Activated T-helper 1 cell treated with anti-CD3 and anti-CD28 coated beads, Interleukin-12 subunit alpha, Interleukin-12 subunit beta, Interleukin-2, Interleukin-4 antibody, amounts not matched to agents 30 ng/mL and 10 ng/mL and 1 ng/mL, durations not matched to agents 14 hours and 24 hours and 36 hours (primary cell): Measurements from ENCODE around the gene LRCH1. TPM values are rescaled to one million over a fixed set of nuclear protein-coding genes. Genes with fewer than 3 reads are reported as not detected.

ENCODE experiments used
- DNase-seq: peaks from one replicate; pipeline ENCODE4 v3.0.0; 2021; ENCODE audit warnings: low spot score
- H3K27ac Mint-ChIP-seq: one replicate; pipeline ENCODE4 v1.8.0; 2021; ENCODE audit warnings: mild to moderate bottlenecking, mixed read lengths
- H3K27me3 Mint-ChIP-seq: one replicate; pipeline ENCODE4 v1.8.0; 2022; ENCODE audit warnings: mild to moderate bottlenecking, moderate library complexity, mixed read lengths; ENCODE audit not compliant: insufficient read depth
- H3K36me3 Mint-ChIP-seq: one replicate; pipeline ENCODE4 v1.8.0; 2021; ENCODE audit warnings: low read depth, mixed read lengths
- H3K4me1 Mint-ChIP-seq: one replicate; pipeline ENCODE4 v1.8.0; 2021; ENCODE audit warnings: low read depth, mixed read lengths
- H3K4me3 Mint-ChIP-seq: one replicate; pipeline ENCODE4 v1.8.0; 2021; ENCODE audit warnings: mild to moderate bottlenecking, moderate library complexity, mixed read lengths
- H3K9me3 Mint-ChIP-seq: one replicate; pipeline ENCODE4 v1.8.0; 2021; ENCODE audit warnings: mixed read lengths
- intact Hi-C: fragments of 100-400 bp; cut with micrococcal nuclease; formaldehyde crosslinking; loops from one replicate; pipeline ENCODE4 v1.15.1; 2024
- total RNA-seq: library from RNA; stranded (reverse); gene quantifications from 2 replicates; pipeline ENCODE4 v1.2.3, GENCODE V29; 2022

Gene LRCH1
- total RNA-seq, 1 donor from 2014 or later: 20.3 TPM

DNA sequence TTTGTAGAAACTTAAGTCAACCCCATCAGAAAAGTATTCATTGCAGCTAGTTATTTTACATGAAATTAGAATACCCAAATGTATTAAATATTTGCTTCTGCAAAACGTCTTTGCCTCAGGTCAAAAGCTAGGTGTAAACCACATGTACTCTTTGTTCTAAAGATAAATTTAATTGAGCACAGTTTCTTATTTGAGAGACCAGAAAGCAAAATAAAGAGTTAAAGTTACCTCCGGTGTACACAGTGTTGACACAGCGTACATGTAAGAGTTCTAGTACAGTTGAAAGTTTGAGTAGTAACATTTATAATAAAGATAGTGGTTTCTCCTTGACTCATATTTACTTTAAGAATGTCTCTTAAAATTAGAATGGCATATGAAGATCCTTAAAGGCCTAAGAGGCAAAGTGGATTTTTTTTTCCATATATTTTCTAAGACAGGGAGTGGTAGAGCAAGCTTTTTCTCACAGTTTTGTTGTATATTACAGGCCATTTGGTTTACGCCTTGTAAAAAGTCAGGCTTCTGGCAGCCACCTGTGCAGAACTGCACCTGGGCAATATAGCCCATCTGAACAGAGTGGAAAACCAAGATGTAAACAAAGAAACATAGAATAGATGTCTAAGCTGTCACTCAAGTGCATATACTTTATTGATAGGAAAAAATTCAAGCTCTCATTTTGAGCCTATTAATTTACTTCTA, 2.9 kb downstream of the LRCH1 start:
- no peak for DNase-seq
- Mint-ChIP-seq H3K4me1 (peaks cover 53% of the 10 kb centered on the region), H3K27me3 (peaks cover 5% of the 10 kb centered on the region), H3K36me3 (peaks cover 3% of the 10 kb centered on the region), H3K27ac (peak overlapping the region; percentile 44), H3K9me3 (no peaks in the 10 kb centered on the region), H3K4me3 (peak overlapping the region; percentile 95)
- intact Hi-C loops: loop anchor here (2.0 to 10.0 kb wide), 2 partner anchors 101 to 501 kb away; partner anchors contain the start of gene ZC3H13

DNA sequence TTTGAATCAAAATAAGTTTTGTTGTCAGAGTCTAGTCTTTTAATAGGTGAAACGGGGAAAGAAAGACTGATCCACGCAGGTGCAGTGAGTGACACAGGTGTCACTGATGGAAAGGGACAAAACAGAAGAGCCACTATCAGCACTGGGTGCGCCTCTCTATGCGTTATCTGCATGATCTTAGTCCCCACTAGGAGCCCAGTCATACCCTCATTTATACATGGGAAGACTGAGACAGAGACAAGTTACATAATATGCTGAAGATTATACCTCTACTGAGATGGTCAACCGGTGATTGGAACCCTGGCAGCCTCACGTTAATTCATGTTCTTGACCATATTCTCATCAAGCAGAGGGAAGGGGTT, 3.4 kb downstream of the LRCH1 start:
- Mint-ChIP-seq H3K27me3 (peaks cover 2% of the 10 kb centered on the region), H3K27ac (no peak overlapping the region), H3K4me3 (no peak overlapping the region), H3K36me3 (peaks cover 3% of the 10 kb centered on the region), H3K9me3 (no peaks in the 10 kb centered on the region), H3K4me1 (peaks cover 50% of the 10 kb centered on the region)
- intact Hi-C loops: loop anchor here (10.0 kb wide), 1 partner anchor 502 kb away; the partner anchor contains the start of gene ZC3H13
- DNase-seq: no peak

DNA sequence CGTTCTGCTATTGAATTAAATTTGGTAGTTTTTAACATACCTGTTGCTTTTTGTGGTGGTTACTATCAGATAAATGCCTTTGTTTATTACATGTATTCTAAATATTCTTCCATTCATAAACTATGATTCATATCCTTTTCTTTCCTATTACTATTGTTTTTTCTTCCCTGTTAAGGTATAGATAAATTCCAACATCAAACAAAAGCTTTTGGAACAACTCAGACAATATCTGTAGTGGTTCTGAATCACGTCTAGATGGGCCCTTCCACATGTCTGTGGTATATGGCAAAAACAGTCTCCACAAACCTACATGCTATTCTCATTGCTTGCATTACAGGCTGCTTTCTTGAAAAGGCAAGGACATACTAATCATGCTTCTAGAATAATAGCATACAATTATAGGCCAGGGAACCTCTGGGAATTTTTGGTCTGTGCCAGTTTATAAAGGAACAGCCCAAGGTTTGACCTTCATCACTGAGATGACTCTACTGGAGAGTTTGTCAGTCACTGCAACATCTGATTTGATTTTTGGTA, 6.4 kb downstream of the LRCH1 start:
- Mint-ChIP-seq H3K27me3 (no peaks in the 10 kb centered on the region), H3K9me3 (no peaks in the 10 kb centered on the region), H3K4me1 (peaks cover 34% of the 10 kb centered on the region), H3K27ac (no peak overlapping the region), H3K4me3 (no peak overlapping the region), H3K36me3 (peaks cover 3% of the 10 kb centered on the region)
- DNase-seq: no peak
- intact Hi-C loops: loop anchor here (10.0 kb wide), 1 partner anchor 505 kb away; the partner anchor contains the start of gene ZC3H13

DNA sequence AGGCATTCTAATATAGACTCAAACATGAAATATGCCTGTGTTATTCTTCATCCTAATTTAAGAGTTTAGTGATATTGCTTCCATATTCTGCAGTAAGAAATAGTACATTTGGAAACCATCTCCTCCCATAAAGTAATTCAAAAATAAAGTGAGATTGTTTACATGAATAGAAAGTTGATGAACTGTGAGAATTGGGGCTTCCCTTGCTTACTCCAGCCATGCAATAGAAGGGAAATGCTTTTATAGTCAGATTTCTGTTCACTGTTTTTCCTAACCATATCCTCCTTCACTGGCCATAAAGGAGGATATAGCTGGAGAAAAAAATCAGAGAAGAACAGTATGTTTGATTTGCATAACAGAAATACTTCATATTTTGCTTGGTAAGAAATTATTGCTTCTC, 7.8 kb downstream of the LRCH1 start:
- Mint-ChIP-seq H3K36me3 (peaks cover 3% of the 10 kb centered on the region), H3K9me3 (no peaks in the 10 kb centered on the region), H3K27me3 (no peaks in the 10 kb centered on the region), H3K4me1 (peaks cover 20% of the 10 kb centered on the region), H3K27ac (no peak overlapping the region), H3K4me3 (no peak overlapping the region)
- intact Hi-C loops: no loop called here
- no peak for DNase-seq

DNA sequence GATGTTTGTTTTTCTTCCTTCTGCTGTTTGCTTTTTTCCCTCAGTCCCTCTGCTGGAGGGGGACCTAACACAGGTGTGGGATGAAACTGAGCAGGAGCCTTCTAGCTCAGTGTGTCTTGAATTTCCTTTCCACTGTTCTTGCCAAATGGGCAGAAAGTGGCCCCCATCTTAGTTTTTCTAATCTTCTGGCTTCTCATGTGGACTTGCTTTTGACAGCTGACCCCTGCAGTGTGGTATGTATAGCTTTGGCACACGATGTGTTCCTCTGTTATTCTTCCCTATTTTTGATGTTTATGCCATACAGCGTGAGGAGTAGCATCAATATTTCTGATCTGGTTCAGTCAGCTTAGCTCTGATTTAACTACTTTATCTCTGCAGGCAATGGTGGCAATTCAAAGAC, 8.3 kb downstream of the LRCH1 start:
- Mint-ChIP-seq H3K27me3 (no peaks in the 10 kb centered on the region), H3K27ac (no peak overlapping the region), H3K4me1 (peaks cover 20% of the 10 kb centered on the region), H3K9me3 (no peaks in the 10 kb centered on the region), H3K36me3 (peaks cover 3% of the 10 kb centered on the region), H3K4me3 (no peak overlapping the region)
- DNase-seq: no peak
- intact Hi-C loops: no loop called here

DNA sequence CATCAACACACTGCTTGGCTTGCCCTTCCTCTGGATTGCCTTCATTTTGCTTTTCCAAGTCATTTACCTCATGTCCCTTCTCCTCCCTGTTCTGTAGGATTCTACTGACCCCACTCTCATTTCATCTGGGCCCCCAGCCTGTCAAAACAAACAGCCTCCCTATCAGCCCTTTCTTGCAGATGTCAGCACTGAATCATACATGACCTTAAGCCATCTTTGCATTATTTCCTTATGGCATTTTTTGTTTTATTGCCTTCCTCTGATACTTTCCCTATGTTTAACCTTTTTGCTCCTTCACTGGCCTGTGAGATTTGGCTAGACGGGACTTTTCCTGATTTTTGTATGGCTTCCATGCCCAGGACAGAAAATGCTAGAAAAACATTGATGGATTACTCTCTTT, 8.7 kb downstream of the LRCH1 start:
- H3K4me1 Mint-ChIP-seq: peaks cover 18% of the 10 kb centered on the region
- intact Hi-C loops: no loop called here
- H3K36me3 Mint-ChIP-seq: peaks cover 3% of the 10 kb centered on the region
- DNase-seq: no peak
- no peak overlapping the region for H3K4me3 Mint-ChIP-seq
- no peaks in the 10 kb centered on the region for H3K27me3 Mint-ChIP-seq
- no peak overlapping the region for H3K27ac Mint-ChIP-seq
- H3K9me3 Mint-ChIP-seq: no peaks in the 10 kb centered on the region

DNA sequence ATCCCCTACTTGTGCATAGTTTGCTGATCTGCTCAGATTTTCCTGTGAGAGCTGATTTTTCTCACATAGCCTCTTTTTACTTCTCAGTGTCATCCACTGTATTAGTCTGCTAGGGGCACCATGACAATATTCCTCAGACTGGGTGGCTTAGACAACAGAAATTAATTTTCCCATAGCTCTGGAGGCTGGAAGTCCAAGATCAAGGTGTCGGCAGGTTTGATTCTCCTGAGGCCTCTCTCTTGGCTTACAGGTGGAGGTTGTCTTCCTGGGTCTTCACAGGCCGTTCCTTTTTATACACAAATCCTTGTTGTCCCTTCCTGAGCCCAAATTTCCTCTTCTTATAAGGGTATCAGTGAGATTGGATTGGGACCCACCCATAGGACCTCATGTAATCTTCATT, 9.2 kb downstream of the LRCH1 start:
- no peak overlapping the region for H3K4me3 Mint-ChIP-seq
- no peaks in the 10 kb centered on the region for H3K9me3 Mint-ChIP-seq
- intact Hi-C loops: no loop called here
- no peaks in the 10 kb centered on the region for H3K27me3 Mint-ChIP-seq
- DNase-seq: no peak
- H3K36me3 Mint-ChIP-seq: peaks cover under 1% of the 10 kb centered on the region
- H3K4me1 Mint-ChIP-seq: peaks cover 14% of the 10 kb centered on the region
- H3K27ac Mint-ChIP-seq: no peak overlapping the region

DNA sequence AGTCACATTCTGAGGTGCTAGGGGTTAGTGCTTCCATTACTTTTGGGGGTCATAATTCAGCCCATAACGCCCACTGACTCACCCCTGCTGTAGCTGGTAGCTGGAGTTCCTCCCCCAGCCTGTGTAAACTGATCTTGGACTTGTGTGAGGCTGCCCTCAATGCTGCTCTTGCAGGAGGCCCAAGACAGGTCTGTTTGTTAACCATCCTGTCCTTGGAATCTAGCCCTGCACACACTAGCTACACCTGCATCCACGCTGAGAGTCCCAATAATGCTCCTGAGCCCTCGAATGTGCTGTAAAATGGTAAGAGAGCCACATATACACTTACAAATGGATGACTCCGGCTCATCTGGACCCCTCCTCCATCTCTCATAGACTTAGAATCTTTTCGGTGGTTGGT, 9.6 kb downstream of the LRCH1 start:
- H3K36me3 Mint-ChIP-seq: no peaks in the 10 kb centered on the region
- H3K27me3 Mint-ChIP-seq: no peaks in the 10 kb centered on the region
- H3K27ac Mint-ChIP-seq: no peak overlapping the region
- intact Hi-C loops: no loop called here
- DNase-seq: no peak
- H3K4me3 Mint-ChIP-seq: no peak overlapping the region
- no peaks in the 10 kb centered on the region for H3K9me3 Mint-ChIP-seq
- peaks cover 12% of the 10 kb centered on the region for H3K4me1 Mint-ChIP-seq

DNA sequence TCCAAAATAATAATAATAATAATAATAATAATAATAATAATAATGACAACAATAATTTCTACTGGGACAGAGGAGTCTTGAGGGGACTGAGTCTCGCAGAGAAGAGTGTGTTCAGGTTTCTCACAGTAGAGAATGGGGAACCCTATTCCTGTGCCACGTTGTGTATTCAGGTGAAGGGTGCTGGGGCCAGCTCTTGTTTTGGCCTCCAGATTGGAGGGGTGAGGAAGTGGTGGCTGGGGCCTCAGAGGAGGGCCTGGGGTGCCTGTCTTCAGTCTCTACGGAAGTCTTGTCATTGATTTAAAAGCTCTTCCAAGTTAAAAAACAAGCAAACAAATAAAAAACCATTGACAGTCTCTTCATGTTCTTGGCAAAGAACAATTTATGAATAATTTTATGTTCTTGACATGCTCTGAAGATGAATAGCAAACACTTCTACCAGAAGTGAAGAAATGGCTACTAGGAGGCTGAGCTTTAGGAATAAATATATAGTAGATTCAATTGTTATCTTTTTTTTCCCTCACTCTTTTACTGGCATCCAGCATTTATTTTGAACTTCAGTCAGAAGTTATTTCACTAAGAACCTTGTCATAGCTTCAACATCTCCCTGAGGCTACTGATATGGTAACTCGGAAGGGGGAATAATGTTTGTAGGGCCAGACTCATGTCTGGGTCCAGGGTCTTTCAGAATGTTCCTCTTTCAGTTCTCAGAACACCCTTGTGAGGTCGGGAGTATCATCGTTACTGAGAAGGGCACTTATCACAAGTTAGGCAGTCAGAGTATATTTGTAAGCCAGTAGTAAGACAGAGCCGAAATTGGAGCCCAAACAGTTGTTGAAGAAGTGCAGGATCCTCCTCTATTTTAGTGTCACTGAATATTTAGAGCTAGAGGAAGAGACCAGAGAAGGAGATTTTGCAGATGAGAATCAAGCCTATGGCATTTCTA, 13.1 kb downstream of the LRCH1 start:
- no peaks in the 10 kb centered on the region for H3K36me3 Mint-ChIP-seq
- intact Hi-C loops: no loop called here
- no peak overlapping the region for H3K4me3 Mint-ChIP-seq
- DNase-seq: no peak
- no peaks in the 10 kb centered on the region for H3K9me3 Mint-ChIP-seq
- no peak overlapping the region for H3K27ac Mint-ChIP-seq
- H3K27me3 Mint-ChIP-seq: no peaks in the 10 kb centered on the region
- peaks cover 21% of the 10 kb centered on the region for H3K4me1 Mint-ChIP-seq

DNA sequence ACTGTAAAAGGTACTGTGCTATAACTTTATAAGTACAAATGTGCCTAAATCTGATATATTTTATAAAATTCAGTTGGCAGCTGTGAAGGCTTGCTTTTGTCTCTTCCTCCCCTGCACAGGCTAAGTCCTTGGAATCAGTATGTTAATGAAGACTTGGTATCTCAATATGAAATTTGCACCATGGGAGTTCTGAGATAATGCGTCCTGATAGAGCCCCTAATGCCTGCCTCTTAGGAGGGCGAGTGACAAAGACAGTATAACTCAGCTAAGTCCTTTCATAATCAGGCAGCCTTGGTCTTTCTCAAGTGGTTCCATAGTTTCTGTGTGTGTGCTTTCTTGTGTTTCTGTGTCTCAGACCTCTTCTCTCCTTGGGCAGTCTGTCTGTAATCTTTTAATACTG, 14.7 kb downstream of the LRCH1 start:
- intact Hi-C loops: no loop called here
- no peak for DNase-seq
- Mint-ChIP-seq H3K36me3 (no peaks in the 10 kb centered on the region), H3K4me3 (no peak overlapping the region), H3K27me3 (no peaks in the 10 kb centered on the region), H3K27ac (no peak overlapping the region), H3K4me1 (peaks cover 35% of the 10 kb centered on the region), H3K9me3 (no peaks in the 10 kb centered on the region)

DNA sequence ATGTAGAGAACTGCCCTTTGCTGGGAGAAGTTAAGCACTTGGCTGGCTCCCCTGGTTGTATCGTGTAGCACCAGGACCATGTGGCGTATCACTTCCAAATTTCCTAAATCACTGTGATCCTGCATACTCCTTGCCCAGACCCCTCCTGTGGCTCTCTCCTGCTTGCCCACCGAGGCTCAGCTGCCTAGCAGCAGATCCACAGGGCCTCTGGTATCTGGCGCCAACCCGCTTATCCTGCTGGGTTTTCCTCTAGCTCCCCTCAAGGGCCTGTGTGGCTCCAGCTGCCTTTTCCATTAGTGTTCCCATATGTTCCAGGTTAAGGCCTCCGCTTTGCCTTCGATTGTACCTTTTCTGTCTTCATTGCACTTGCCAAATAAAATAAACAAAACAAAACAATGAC, 16.5 kb downstream of the LRCH1 start:
- intact Hi-C loops: no loop called here
- Mint-ChIP-seq H3K9me3 (no peaks in the 10 kb centered on the region), H3K27ac (no peak overlapping the region), H3K36me3 (no peaks in the 10 kb centered on the region), H3K4me3 (no peak overlapping the region), H3K4me1 (peaks cover 35% of the 10 kb centered on the region), H3K27me3 (no peaks in the 10 kb centered on the region)
- DNase-seq: no peak

DNA sequence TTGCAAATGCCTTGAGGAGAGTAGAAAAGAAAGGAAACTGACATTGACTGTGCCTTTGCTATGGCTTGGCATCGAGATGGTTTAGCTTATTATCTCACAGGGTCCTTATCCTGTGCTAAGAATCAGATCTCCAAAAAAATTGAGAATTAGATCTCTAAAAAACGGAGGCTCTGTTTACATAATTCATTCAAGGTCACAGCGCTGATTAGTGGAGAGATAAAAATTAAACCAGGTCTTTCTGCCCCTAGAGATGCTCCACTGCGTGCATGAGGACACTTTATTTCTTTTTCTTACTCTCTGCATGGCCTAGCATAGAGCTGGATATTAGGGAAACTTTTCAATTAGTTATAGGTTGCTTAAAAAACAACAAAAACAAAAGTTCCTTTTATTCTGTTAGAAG, 17.3 kb downstream of the LRCH1 start:
- DNase-seq: no peak
- Mint-ChIP-seq H3K36me3 (no peaks in the 10 kb centered on the region), H3K4me1 (peaks cover 42% of the 10 kb centered on the region), H3K4me3 (no peak overlapping the region), H3K9me3 (no peaks in the 10 kb centered on the region), H3K27me3 (no peaks in the 10 kb centered on the region), H3K27ac (no peak overlapping the region)
- intact Hi-C loops: no loop called here
